ENCODE measurements around the gene PRKN. TPM values are rescaled to one million over a fixed set of nuclear protein-coding genes. Genes with fewer than 3 reads are reported as not detected.

Gene PRKN
- total RNA-seq, 3 donors from 2014 or later: 5.2 to 10.2 (median 8.1) TPM

DNA sequence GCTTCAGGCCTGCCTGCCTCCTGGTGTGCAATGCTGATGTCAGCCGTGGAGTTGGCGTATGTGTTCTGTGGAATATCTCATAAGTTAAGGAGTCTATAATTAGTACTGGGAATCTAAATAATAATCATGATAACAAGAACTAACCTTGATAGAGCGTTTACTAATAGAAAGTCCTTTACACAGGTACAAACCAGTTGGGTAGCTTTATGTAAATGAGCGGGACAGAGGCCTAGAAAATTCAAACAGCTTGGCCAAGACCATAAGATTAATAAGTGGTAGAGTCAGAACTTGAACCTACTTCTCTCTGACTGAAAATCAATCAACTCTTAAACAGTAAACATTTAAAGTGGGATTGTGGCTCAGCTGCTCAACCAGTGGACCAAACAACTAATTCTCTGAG is 882.8 kb downstream of the PRKN start:
- no peak for TF ChIP-seq CTCF (IDR thresholded peaks at IDR 0.05)
- no peak for DNase-seq
- intact Hi-C loops (cut with DNase I, micrococcal nuclease): no loop called here
- Histone ChIP-seq H3K36me3 (ENCODE audit: low read depth) (no peaks in the 10 kb centered on the region), H3K4me1 (ENCODE audit: low read depth) (no peaks in the 10 kb centered on the region), H3K4me3 (no peak overlapping the region), H3K9me3 (no peaks in the 10 kb centered on the region)
- no peak for ATAC-seq

- no peak for TF ChIP-seq CTCF (IDR thresholded peaks at IDR 0.05)
- intact Hi-C loops (cut with DNase I, micrococcal nuclease): no loop called here
- no peak overlapping the region for H3K4me3 ChIP-seq
- H3K36me3 ChIP-seq (ENCODE audit: low read depth): no peaks in the 10 kb centered on the region
- DNase-seq (no peak), ATAC-seq (no peak)
- H3K9me3 ChIP-seq: no peaks in the 10 kb centered on the region
- H3K4me1 ChIP-seq (ENCODE audit: low read depth): peaks cover 3% of the 10 kb centered on the region
These were observed 884.5 kb downstream of the PRKN start for GRCh38 chr6:161843066-161843465.

DNA sequence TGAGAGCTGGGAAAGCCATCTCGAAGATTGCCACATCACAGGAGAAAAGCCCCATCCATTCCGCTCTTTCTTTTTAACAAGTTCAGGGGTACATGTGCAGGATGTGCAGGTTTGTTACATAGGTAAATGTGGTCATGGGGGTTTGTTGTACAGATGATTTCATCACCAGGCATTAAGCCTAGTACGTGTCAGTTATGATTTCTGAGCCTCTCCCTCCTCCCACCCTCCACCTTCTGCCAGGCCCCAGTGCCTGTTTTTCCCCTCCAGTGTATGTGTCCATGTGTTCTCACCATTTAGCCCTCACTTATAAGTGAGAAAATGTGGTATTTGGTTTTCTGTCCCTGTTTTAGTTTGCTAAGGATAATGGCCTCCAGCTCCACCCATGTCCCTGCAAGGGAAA is 887.2 kb downstream of the PRKN start:
- Histone ChIP-seq H3K9me3 (no peaks in the 10 kb centered on the region), H3K36me3 (ENCODE audit: low read depth) (no peaks in the 10 kb centered on the region), H3K4me1 (ENCODE audit: low read depth) (peaks cover 3% of the 10 kb centered on the region), H3K4me3 (no peak overlapping the region)
- TF ChIP-seq CTCF (IDR thresholded peaks at IDR 0.05): no peak
- ATAC-seq (no peak), DNase-seq (no peak)
- intact Hi-C loops (cut with DNase I, micrococcal nuclease): no loop called here

DNA sequence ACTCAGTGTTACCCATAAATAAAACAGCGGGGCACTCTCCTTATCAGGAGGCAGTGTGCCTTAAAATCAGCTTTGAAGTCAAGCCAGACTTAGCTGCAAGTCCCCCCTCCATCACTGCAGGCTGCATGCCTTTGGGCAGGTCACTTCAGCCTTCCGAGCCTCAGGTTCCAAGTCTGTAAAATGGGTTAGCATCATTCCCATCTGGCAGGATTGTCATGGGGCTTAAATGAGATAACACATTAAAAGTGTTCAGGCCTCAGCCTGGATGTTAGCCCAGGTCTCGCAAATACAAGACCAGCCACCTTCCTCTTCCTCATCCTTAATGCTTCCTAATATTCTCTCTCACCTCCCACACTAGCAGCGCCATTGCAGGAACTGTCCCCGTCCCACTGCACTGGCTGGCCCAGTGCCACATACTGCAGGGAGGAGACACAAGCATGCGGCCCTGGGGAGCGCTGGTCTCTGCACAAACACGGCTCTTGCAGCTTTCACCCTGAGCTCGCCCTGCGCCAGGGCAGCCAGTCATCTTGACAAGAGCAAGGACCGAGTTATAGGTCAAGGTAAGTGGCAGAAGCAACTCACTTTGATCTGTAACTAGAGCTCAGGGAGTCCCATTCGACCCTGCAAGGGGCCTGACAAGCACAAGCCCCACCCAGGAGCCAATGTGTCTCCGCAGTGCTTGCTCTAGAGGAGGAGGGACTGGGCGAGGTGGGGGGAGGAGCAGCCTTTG is 889.1 kb downstream of the PRKN start:
- no peak overlapping the region for H3K4me3 ChIP-seq
- no peaks in the 10 kb centered on the region for H3K36me3 ChIP-seq (ENCODE audit: low read depth)
- no peaks in the 10 kb centered on the region for H3K9me3 ChIP-seq
- TF ChIP-seq CTCF (IDR thresholded peaks at IDR 0.05): no peak
- ATAC-seq (peak; percentile 40), DNase-seq (peak in 2 of 3 donors; percentile 27 to 47)
- H3K4me1 ChIP-seq (ENCODE audit: low read depth): peaks cover 3% of the 10 kb centered on the region
- intact Hi-C loops (cut with DNase I, micrococcal nuclease): no loop called here

DNA sequence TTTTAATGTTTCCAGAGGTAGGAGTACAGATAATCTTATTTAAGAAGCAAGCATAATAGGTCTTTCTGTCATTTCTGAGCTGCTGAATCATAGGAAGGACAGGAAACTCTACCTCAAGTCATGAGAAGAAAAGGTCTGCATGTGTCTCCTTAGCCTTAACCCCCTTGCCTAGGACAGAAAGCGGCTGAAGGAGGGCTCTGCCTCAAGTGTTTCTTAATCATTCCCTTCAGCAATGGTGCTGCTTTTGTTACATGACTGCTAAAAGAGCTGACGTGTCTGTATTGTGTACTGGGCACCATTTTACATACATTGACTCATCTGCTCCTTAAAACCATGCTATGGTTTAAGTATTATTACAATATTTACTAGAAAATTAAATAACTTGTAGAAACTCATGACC is 889.7 kb downstream of the PRKN start:
- ATAC-seq (no peak), DNase-seq (no peak)
- Histone ChIP-seq H3K9me3 (no peaks in the 10 kb centered on the region), H3K4me3 (no peak overlapping the region), H3K4me1 (ENCODE audit: low read depth) (peaks cover 3% of the 10 kb centered on the region), H3K36me3 (ENCODE audit: low read depth) (no peaks in the 10 kb centered on the region)
- TF ChIP-seq CTCF (IDR thresholded peaks at IDR 0.05): no peak
- intact Hi-C loops (cut with DNase I, micrococcal nuclease): no loop called here

DNA sequence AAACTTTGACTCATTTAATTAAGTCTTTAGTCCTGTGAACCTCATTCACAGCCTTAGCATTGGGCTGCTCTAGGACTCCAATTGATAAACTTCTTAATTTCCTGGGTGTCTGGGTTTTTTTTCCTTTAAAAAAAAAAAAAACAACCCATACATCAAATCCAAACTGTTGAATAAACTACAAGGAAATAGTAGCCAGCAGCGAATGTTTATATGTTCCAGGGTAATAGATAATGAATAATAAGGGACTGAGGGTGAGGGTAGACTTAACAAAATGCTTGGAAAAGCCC is 890.2 kb downstream of the PRKN start:
- intact Hi-C loops (cut with DNase I, micrococcal nuclease): no loop called here
- DNase-seq (no peak), ATAC-seq (no peak)
- TF ChIP-seq CTCF (IDR thresholded peaks at IDR 0.05): no peak
- no peak overlapping the region for H3K4me3 ChIP-seq
- H3K4me1 ChIP-seq (ENCODE audit: low read depth): peaks cover 3% of the 10 kb centered on the region
- no peaks in the 10 kb centered on the region for H3K9me3 ChIP-seq
- no peaks in the 10 kb centered on the region for H3K36me3 ChIP-seq (ENCODE audit: low read depth)
